Activated CD8-positive, alpha-beta memory T cell treated with anti-CD3 and anti-CD28 coated beads, Interleukin-2, amount 50 U/mL, for 1 hour (primary cell): ENCODE measurements around the gene FAM131C.

Experiments
- DNase-seq: peaks from one replicate; pipeline ENCODE4 v3.0.0-alpha.2; 2020; ENCODE audit errors: extremely low read depth

FAM131C gene

DNA sequence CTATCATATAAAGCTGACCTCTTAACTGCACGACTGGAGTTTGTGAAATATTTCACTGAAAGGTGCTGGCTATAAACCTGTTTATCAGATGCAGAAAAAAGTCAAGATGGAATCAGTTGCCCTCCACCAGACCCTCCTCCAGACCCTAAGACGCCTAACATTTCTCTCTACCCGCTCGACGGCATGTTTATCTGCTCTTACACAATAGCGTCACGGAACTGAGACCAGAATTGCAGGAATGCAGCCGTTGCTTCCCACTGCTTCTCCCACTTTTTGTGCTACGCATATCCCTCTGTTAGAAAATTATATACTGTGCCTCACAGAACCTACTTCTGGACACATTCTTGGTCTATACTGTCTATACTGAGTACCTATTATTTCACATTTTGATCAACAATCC, 28.2 kb upstream of the FAM131C start:
- DNase-seq: no peak

DNA sequence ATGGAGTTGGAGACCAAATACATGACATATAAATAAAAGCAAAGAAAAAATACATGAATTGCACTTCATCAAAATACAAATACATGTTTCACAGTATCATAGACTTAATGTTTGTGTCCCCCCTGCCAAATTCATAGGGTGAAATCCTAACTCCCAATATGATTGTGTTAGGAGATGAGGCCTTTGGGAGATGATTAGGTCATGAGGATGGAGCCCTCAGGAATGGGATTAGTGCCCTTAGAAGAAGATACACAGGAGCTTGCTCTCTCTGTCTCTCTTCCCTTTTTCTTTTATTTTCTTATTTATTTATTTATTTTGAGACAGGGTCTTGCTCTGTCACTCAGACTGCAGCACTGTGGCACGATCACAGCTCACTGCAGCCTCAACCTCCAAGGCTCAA, 26.0 kb upstream of the FAM131C start:
- no peak for DNase-seq

DNA sequence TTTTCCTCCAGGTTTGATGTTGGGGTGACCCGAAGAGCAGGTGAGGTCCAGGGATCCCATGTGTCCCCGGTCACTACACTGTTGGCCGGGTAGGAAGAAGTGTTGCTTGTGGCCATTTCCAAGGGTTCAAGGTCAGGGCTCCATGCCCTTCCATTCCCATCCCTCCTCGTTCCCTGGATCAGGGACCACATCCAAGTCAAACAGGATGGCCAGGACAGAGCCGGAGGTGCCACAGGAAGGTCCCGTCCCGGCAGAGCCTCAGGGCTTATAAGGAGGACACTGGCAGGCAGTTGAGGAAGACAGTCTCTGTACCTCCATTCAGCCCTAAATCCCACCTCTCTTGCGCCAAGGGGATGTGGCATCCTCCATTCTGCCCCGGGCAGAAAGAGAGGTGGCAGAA, 22.0 kb upstream of the FAM131C start:
- no peak for DNase-seq

DNA sequence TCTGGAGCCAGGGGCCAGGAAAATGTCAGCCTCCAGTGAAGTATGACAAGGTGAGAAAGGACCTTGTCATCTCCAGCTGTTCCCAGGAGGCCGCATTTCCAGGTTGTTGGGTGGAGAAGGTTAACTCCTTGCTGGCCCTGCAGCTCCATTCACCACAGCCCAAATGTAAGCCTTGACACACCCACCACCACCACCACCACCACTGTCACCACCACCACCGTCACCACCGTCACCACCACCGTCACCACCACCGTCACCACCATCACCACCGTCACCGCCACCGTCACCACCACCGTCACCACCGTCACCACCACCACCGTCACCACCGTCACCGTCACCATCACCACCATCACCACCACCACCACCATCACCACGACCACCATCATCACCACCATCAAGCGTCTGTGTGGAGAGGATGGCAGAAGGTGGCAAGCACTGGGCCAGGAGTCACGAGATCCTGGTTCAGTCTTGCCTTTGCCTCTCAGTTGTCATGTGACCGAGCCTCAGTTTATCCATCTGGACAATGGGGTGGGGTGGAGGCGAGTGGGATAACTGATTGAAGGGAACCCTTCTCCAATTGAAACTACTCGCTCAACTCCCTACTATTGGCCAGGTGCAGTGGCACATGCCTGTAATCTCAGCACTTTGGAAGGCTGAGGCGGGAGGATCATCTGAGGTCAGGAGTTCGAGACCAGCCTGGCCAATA, 21.2 kb upstream of the FAM131C start:
- no peak for DNase-seq

DNA sequence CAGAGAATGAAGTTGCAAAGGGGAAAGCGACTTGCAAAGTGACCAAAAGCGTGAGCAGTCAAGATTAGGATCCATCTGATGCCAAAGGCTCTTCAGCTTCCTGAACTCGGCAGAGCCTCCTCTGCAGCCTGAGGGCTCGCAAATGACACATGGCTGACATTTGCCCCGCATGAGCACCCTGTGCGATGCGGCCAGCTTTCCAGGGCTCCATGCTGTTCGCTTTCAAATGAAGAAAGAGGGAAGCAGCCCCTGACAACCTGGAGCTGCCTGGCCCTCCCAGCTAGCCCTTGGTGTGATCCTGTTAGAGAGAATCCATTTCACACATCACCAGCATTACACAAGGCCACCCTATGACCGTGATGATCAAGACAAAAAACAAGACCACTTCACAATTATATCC, 20.2 kb upstream of the FAM131C start:
- DNase-seq: no peak

DNA sequence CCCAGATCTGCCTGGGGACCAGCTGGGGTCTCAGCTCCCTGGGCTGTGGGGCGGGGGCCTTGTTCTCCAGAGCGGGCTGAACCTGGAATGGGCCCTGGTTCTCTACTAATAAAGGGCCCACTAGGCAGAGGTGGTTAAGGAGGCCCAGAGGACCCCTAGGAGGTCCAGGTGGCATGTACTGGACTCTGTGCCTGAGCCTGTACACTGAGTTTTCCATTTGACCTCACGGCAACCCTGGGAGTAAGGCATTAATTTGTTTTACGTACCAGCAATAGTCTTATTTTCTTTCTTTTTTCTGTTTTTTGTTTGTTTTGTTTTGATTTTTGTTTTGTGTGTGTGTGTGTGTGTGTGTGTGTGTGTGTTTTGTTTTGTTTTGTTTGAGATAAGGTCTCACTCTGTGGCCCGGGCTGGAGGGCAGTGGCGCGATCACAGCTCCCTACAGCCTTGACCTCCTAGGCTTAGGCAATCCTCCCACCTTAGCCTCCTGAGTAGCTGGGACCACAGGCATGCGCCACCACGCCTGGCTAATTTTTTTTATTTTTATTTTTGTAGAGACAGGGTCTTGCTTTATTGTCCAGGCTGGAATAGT, 19.6 kb upstream of the FAM131C start:
- no peak for DNase-seq

DNA sequence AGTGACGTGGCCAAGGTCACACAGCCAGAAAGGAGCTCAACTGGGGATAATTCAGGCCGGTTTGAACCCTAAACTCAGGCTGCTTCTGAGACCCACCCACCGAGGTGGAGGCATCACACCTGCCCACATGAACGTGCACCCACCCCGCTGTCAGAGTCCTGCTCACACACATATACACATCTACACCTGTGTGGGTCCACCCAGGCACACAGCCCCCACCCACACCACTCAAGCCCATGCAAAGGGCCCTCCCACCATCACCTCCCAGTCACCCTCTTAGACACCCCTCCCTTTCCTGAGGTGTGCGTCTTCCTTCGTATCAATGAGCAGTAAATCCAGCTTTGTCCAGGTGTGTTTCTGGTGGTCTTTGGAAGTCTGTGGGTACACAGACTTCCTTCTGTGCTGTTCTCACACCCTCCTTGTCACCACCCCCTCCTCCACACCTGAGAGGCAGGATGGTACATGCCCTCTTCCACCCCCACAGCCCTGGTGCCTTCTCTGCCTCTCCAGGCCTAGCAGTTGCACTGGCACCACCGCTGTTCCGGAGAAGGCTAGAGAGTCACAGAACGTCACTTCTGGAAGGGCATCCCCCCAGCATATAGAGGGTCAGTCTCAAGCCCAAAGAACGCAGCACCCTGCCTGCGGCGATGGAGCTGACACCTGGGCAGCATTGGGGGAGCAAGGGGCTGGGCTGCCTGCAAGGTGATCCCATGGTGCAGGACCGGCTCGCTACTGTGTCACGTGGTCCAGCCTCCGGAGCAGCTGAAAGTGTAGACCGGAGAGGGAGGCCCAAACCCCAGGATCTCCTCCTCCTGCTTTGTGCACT, 18.9 kb upstream of the FAM131C start:
- DNase-seq: no peak

DNA sequence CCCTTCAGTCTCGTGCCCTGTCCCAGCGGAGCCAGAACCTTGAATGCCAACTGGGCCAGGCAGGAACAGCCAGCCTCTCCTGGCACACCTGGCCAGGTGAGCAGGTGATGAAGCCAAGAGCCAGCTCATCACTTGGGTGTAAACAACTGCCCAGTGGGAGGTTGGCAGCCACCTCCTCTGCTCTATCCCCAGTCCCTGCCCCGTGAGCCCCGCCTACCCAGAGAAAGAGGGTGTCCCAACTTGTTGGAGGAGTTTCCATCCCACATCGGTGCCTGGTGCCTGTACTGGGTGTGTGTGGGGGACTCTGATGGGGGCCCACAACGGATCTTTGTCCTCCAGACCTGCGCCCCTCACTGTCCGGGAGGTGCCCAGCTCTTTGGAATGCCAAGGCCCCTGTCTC, 17.8 kb upstream of the FAM131C start:
- DNase-seq: no peak

DNA sequence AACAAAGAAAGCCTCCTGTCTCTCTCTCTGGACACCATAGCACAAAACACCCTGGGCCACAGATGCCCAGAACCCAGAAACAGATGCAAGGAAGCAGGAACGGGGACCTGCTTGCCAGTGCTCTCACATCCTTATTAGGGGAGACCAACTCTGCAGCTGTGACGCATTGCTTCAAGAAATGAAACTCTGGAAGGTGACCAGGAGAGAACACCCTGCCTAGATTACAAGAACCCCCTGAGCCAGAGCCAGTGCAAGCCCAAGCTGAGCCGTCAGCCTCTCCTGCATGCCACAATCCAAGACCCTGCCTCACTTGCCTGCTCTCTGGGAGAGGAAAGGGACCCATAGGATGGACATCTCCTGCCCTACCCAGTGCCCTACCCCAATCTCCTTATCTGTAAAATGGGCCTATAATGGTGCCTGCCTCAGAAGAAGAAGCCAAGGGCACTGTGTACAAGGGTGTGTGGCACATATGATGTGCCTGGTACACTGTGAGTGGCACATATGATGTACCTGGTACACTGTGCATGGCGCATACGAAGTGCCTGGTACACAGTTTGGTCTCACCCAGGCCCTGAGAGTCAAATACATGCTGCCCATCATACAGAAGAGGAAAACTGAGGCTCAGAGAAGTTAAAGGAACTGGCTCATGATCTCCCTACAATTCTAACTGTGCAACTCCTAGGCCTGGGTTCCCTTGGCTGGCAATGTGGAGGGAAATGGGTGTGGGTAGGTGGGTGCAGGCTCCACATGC, 16.8 kb upstream of the FAM131C start:
- DNase-seq: no peak

DNA sequence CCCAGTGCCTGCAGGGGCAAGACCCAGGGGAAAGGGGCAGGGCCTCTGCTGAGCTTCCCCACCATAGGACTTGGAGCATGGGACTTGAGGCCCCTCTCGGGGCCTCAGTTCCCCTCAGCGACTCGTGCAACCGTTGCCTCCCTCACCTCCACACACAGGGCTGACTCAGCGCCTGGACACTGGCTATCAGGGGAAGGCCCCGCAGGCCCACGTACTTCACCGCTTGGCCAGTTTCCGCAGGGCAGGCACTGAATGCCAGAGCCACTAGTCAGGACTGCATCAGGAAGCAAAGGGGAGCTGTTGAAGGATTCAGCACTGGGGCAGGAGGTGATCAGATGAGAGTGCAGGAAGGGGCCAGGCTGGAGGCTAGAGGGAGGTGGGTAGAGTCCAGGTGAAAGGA, 15.5 kb upstream of the FAM131C start:
- no peak for DNase-seq

DNA sequence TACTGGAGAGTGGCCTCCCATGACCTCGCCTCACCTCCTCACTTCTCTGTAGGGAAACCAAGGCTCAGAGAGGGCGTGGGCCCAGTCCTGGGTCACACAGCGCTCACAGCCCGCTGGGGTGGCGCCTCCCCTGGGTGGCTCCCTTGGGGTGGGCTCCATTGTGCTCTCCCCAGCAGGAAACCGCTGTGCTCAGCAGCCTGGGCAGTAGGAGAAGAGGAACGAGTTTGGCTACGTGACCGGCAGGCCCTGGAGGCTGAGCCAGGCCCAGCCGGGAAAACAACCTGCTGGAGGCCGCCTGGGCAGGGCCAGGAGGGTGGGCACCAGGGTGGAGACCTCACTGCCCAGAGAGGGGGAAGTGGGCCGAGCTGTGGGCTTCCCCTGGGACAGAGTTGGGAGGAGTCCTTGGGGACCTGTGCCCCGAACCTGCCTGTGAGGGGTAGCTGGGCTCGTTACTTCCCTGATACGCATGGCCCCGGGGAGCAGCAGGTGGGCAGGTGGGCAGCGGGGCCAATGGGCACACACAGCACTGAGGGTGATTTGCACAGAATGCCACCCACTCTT, 15.0 kb upstream of the FAM131C start:
- DNase-seq: no peak

DNA sequence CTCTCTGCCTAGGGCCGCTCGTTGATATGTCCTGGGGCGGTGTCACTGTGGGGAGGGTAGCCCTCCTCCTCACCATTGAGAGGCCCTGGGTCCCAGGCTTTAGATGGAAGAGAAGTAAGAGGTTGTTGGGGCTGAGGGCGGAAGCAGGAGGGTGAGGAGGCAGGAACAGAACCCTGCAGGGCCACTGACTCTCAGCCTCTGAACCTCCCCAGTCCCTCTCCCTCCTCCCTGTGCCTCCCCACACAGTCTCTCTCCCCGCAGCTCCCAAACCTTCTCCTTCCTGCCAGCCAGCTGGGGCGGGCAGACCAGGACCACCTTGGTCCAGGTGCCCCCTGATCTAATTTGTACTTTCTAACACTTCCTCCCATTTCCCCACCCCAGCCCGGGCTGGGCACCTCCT, 14.3 kb upstream of the FAM131C start:
- DNase-seq: no peak

DNA sequence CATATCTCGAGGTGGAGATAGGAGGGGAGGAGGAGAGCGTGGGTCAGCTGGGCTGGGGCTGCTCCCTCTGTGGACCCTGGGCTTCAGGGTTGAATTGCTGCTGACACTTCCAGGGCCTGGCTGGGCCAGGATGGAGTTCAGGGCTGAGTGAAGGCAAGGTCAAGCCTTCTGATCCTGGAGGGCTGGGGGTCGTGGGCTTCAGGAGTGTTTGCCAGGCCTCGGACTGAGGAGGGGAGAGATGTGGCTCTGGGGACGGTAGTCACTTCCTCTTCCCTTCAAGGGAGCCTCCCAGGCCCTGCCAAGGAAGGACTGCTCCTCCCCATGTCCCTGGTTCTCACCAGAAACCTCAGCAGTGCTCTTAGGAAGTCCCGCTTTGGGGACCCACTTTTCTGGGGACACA, 12.1 kb upstream of the FAM131C start:
- no peak for DNase-seq

DNA sequence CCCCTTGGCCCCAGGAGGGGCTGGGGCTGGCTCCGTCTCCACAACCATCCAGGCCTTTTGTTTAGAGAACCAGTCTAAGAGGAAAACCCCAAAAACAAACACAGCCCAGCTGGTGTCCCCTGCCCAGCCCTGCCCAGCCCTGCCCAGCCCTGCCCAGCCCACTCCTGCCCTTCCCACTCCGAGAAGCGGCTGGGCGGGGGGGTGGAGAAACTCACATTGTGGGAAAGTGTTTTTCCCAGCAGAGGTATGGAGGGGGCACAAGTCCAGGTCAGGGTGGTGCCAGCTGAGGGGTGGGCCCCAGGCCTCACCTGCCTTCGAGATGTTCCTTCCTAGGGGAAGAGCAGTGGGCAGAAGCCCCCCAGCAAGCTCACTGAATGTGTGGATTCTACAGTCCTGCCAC, 10.0 kb upstream of the FAM131C start:
- DNase-seq: no peak

DNA sequence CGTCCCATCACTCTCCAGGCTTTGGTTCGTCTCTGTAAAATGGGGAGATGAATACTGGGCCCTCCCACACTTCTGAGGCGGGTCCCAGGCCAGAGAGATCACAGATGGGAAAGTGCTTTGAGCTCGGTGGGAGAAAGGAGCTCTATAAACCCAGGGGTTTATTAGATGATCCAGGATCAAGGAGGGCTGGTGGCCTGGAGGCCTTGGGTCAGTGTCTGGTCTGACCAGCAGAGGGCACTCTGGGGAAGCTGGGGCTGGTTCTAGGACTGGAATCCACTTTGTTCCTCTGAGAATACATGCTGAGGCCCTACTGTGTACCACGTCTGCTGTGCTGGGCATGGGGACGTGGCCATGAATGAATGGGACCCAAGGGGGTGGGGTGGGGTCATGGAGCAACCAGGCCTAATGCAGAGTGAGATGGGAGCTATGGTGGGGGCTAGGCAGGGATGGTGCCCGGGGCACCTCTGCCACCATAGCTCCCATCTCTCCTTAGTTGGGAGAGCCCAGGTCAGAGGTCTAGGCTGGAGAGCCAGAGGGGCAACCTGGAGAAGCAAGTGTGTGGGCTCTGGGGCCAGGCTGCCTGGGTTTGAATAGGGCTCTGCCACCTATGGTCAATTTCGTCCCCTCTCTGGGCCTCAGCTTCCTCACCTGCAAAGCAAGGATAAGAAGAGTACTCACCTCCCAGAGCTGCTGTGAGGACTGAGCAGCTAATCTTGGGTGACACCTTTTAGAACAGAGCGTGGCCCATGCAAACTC, 9.0 kb upstream of the FAM131C start:
- no peak for DNase-seq

DNA sequence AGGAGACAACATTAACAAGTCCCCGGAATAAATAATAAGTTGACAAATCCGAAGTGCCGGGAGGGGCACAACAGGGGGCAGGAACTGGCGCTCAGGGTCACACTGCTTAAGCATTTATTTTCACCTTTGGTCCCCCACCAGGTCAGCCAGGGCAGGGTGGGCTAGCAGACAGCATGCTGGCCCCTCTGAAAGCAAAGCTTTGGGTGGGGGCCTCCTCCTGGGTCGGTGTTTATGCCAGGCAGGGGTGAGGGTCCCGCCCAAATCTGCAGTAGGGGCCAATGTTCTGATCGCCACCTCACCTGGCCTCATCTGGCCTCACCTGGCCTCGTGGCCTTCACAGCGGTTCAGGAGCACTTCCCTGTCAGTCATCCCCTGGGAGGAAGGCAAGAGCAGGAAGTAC, 8.2 kb upstream of the FAM131C start:
- no peak for DNase-seq

DNA sequence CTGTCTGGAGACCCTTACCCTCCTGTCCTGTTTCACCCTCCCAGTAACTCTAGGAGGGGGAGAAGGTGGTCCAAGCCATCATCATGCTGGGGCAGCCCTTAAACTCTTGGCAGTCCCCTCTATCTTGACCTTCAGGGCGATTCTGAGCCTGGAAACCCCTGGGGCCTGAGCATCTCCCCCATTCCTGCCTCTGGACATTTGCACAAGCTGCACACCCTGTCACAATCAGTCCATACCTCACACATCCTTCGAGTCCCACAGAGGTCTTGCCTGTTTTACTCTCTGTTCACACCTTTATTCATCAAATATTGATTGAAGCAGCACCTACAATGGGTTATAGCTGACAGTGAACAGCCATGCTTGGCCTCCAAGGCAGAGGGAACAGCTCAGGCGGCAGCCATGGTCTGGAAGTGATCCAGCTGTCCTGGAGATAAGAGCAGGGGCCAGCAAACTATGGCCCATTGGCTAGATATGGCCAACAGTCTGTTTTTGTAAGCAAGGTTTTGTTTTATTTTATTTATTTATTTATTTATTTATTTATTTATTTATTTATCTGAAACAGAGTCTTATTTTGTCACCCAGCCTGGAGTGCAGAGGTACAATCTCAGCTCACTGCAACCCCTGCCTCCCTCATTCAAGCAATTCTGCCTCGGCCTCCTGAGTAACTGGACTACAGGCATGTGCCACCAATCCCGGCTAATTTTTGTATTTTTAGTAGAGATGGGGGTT, 7.1 kb upstream of the FAM131C start:
- no peak for DNase-seq

DNA sequence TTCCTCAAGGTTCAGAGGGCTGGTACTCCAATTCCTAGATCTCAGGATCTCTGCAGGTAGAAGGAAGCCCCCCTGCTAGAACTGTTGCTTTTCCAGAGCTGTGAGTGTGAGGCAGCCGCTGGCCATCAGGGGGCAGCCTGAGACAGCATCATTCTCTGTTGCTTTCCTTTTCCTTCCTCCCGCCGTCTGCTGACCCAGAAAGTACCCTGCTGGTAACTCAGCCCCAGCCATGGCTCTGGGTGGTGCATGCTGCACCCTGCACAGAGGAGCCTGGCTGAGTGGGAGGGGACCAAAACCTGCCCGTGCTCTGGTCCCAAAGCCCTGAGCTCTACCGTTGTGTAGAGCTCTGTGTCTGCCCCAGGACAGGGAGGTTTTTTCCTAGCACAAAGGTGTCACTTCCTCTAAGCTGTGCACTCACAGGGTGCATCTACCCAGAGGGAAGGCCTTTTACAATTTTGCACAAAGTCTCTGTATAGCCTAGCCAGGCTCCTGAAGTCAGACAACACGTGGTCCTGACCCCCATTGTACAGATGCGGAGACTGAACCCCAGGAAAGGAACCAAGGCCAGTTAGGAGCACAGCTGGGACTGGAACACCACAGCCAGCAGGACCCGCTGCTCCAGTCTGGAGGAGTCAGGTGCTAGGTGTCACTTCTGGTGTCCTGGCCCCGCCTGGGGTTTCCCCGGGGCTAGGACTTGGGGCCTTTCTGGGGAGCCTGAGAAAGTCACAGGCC, 5.6 kb upstream of the FAM131C start:
- peak; percentile 28 for DNase-seq

DNA sequence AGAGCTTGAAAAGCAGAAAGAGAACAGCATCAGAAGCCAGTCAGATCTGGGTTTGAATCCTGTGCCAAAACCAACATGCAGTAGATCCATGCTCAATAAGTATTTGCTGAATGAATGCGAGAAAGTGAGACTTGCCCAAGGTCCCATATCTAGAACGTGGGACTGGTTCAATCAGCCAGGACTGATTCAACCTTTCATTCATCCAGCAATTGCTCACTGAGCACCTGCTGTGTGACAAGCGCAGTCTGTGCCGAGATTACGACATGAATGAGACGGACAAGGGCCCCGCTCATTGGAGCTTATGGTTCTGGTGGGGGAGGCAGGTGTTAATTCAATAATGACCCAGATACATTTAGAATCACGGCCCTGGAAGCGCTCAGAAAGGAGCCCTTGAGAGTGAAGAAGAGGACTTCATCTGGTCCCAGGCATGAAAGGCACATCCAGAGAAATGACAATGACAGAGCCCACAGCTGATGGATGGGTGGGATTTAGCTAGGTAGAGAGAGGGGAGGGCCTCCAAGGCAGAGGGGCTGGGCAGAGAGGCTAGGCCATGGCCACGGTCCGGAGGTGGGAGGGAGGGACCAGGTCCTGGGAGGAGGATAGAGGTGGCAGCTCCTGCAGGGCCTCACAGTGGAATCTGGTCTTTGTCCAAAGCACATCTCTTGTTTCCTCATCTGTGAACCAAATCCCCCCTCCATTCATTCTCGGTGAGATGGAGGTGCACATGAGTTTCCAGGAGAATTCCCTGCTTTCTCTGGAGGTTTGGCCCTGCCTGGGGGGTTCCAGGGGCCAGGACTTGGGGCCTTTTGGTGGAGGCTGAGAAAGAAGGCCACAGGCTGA, 4.2 kb upstream of the FAM131C start:
- no peak for DNase-seq
